ENCODE data around the gene RPS6KL1. TPM values are rescaled to one million over a fixed set of nuclear protein-coding genes. Genes with fewer than 3 reads are reported as not detected.

The RPS6KL1 gene
- total RNA-seq, 1 experiment from 2014 or later: 11.3 TPM

- no peaks in the 10 kb centered on the region for H3K36me3 ChIP-seq
- H3K4me3 ChIP-seq: no peak overlapping the region
- H3K27me3 ChIP-seq: no peaks in the 10 kb centered on the region
- no peak for DNase-seq
- H3K9me3 ChIP-seq: no peaks in the 10 kb centered on the region
These were observed 1.0 kb upstream of the RPS6KL1 start for GRCh38 chr14:74924061-74924460.

GRCh38 chr14:74921987-74922751, 891 bp downstream of the RPS6KL1 start:
- Histone ChIP-seq H3K36me3 (no peaks in the 10 kb centered on the region), H3K9me3 (no peaks in the 10 kb centered on the region), H3K4me3 (peak overlapping the region; percentile 59), H3K27me3 (no peaks in the 10 kb centered on the region)
- no peak for DNase-seq

- Histone ChIP-seq H3K9me3 (no peaks in the 10 kb centered on the region), H3K27me3 (no peaks in the 10 kb centered on the region), H3K36me3 (no peaks in the 10 kb centered on the region), H3K4me3 (no peak overlapping the region)
- no peak for DNase-seq
These were observed 1.9 kb downstream of the RPS6KL1 start for GRCh38 chr14:74921053-74921620.

- H3K27me3 ChIP-seq: no peaks in the 10 kb centered on the region
- no peak overlapping the region for H3K4me3 ChIP-seq
- no peaks in the 10 kb centered on the region for H3K36me3 ChIP-seq
- no peak for DNase-seq
- no peaks in the 10 kb centered on the region for H3K9me3 ChIP-seq
These were observed 2.8 kb downstream of the RPS6KL1 start for GRCh38 chr14:74920281-74920680.

GRCh38 chr14:74919421-74920165, 3.5 kb downstream of the RPS6KL1 start:
- DNase-seq: peak; percentile 17
- Histone ChIP-seq H3K27me3 (no peaks in the 10 kb centered on the region), H3K36me3 (no peaks in the 10 kb centered on the region), H3K4me3 (no peak overlapping the region), H3K9me3 (no peaks in the 10 kb centered on the region)

GRCh38 chr14:74918380-74918779, 4.7 kb downstream of the RPS6KL1 start:
- Histone ChIP-seq H3K27me3 (no peaks in the 10 kb centered on the region), H3K9me3 (no peaks in the 10 kb centered on the region), H3K4me3 (no peak overlapping the region), H3K36me3 (no peaks in the 10 kb centered on the region)
- DNase-seq: no peak

- no peaks in the 10 kb centered on the region for H3K27me3 ChIP-seq
- no peak overlapping the region for H3K4me3 ChIP-seq
- H3K36me3 ChIP-seq: no peaks in the 10 kb centered on the region
- peak; percentile 73 for DNase-seq
- no peaks in the 10 kb centered on the region for H3K9me3 ChIP-seq
These were observed 5.4 kb downstream of the RPS6KL1 start for GRCh38 chr14:74917646-74918081.

- DNase-seq: no peak
- Histone ChIP-seq H3K4me3 (no peak overlapping the region), H3K36me3 (no peaks in the 10 kb centered on the region), H3K27me3 (no peaks in the 10 kb centered on the region), H3K9me3 (no peaks in the 10 kb centered on the region)
These were observed 5.9 kb downstream of the RPS6KL1 start for GRCh38 chr14:74917178-74917543.

GRCh38 chr14:74915826-74916225, 7.2 kb downstream of the RPS6KL1 start:
- DNase-seq: no peak
- Histone ChIP-seq H3K36me3 (no peaks in the 10 kb centered on the region), H3K27me3 (no peaks in the 10 kb centered on the region), H3K9me3 (no peaks in the 10 kb centered on the region), H3K4me3 (no peak overlapping the region)

- no peaks in the 10 kb centered on the region for H3K36me3 ChIP-seq
- no peak for DNase-seq
- no peaks in the 10 kb centered on the region for H3K9me3 ChIP-seq
- H3K27me3 ChIP-seq: no peaks in the 10 kb centered on the region
- H3K4me3 ChIP-seq: no peak overlapping the region
These were observed 7.6 kb downstream of the RPS6KL1 start for GRCh38 chr14:74915426-74915825.

- Histone ChIP-seq H3K27me3 (no peaks in the 10 kb centered on the region), H3K4me3 (no peak overlapping the region), H3K36me3 (no peaks in the 10 kb centered on the region), H3K9me3 (no peaks in the 10 kb centered on the region)
- peak; percentile 58 for DNase-seq
These were observed 9.0 kb downstream of the RPS6KL1 start for GRCh38 chr14:74913986-74914573.

- DNase-seq: no peak
- H3K36me3 ChIP-seq: no peaks in the 10 kb centered on the region
These were observed 9.6 kb downstream of the RPS6KL1 start for GRCh38 chr14:74913393-74913910.

GRCh38 chr14:74912801-74913200, 10.3 kb downstream of the RPS6KL1 start:
- H3K9me3 ChIP-seq: no peaks in the 10 kb centered on the region
- H3K4me3 ChIP-seq: no peak overlapping the region
- H3K27me3 ChIP-seq: no peaks in the 10 kb centered on the region
- H3K36me3 ChIP-seq: no peaks in the 10 kb centered on the region
- no peak for DNase-seq

More at GRCh38 chr14:74913393-74913910, 9.6 kb downstream of the RPS6KL1 start:
- Histone ChIP-seq H3K9me3 (no peaks in the 10 kb centered on the region), H3K4me3 (no peak overlapping the region), H3K27me3 (no peaks in the 10 kb centered on the region)

GRCh38 chr14:74912111-74912510, 10.9 kb downstream of the RPS6KL1 start:
- Histone ChIP-seq H3K27me3 (no peaks in the 10 kb centered on the region), H3K9me3 (no peaks in the 10 kb centered on the region), H3K4me3 (no peak overlapping the region), H3K36me3 (no peaks in the 10 kb centered on the region)
- no peak for DNase-seq

- H3K36me3 ChIP-seq: no peaks in the 10 kb centered on the region
- no peak for DNase-seq
- no peak overlapping the region for H3K4me3 ChIP-seq
- no peaks in the 10 kb centered on the region for H3K27me3 ChIP-seq
- no peaks in the 10 kb centered on the region for H3K9me3 ChIP-seq
These were observed 11.4 kb downstream of the RPS6KL1 start for GRCh38 chr14:74911704-74912103.

GRCh38 chr14:74911221-74911620, 11.8 kb downstream of the RPS6KL1 start:
- Histone ChIP-seq H3K36me3 (no peaks in the 10 kb centered on the region; the same call in 1 of the 2 replicates), H3K9me3 (no peaks in the 10 kb centered on the region), H3K4me3 (no peak overlapping the region), H3K27me3 (no peaks in the 10 kb centered on the region)
- DNase-seq: no peak

GRCh38 chr14:74910556-74910955, 12.5 kb downstream of the RPS6KL1 start:
- no peak overlapping the region for H3K4me3 ChIP-seq
- no peaks in the 10 kb centered on the region for H3K27me3 ChIP-seq
- H3K9me3 ChIP-seq: no peaks in the 10 kb centered on the region
- H3K36me3 ChIP-seq: peaks cover 3% of the 10 kb centered on the region; the same call in 1 of the 2 replicates
- no peak for DNase-seq

Measured in MG63 (cell line).